NCI-H128 (cell line): ENCODE results near the gene MYH9.

Experiments used
- DNase-seq: peaks from one replicate; lab custom pipeline; 2025; ENCODE audit not compliant: unreplicated experiment; lab: John Stamatoyannopoulos, UW

The MYH9 gene

DNA sequence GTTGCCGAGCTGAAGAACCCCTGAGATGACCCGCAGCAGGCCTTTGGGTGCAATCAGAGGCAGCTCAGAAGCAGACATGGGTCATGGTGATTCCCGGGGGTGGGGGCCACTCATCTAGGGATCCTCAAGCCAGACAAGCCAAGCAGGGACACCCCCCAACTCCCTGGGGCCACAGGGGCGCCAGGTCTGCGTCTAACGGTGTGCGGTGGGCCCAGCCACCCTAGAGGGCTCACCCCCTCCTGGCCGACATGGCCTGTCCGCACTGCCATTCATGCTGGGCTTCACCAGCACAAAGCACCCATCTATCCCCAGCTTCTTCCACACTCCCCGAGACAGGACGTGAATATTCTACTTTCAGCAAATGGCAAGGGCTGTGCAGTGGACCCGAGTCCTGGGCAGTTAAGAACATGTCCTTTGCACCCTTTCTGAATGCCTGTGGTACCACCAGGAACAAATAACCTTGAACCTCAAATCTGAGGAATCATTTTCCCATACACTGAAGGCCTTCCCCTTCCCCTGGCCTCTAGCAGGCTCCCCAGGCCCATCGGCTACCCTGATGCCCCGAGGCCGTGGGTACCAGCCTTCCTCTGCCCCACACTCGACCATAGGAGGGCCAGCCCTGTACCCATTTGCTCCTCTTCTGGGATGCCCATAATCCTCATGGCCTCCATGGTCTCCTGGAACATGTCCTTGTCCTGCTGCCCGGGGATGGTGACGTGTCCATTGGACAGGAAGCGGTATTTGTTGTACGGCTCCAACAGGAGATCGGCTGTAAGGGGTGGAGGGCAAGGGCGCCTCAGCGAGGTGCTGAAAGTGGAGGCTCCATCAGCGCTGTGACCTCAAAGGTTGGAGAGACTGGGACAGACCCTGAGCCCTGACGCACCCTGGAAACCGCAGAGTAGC, 67.9 kb downstream of the MYH9 start:
- DNase-seq = no peak

- DNase-seq = no peak
Measured at GRCh38 chr22:36318442-36318841, 69.3 kb downstream of the MYH9 start.

GRCh38 chr22:36317658-36318271, 70.0 kb downstream of the MYH9 start:
- no peak for DNase-seq

DNA sequence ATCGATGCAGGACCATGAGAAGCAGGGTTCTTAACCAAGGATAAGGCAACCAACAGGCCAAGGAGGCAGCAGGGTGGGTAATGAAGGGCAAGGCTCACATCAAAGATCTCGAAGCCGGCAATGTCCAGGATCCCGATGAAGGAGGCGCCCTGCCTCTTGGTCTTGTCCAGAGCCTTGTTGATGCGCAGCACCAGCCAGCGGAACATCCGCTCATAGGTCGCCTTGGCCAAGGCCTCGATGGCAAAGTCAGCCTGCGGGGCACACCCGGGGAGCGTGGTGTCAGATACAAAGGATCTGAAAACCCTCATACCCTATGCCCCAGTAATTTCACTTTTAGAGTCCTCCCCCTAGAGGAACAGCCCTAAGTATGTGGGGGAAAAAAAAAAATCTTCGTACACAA, 71.3 kb downstream of the MYH9 start:
- DNase-seq = no peak

GRCh38 chr22:36315325-36315724, 72.4 kb downstream of the MYH9 start:
- DNase-seq = no peak

GRCh38 chr22:36311386-36312085, 76.2 kb downstream of the MYH9 start:
- no peak for DNase-seq

GRCh38 chr22:36308880-36309279, 78.9 kb downstream of the MYH9 start:
- no peak for DNase-seq

DNA sequence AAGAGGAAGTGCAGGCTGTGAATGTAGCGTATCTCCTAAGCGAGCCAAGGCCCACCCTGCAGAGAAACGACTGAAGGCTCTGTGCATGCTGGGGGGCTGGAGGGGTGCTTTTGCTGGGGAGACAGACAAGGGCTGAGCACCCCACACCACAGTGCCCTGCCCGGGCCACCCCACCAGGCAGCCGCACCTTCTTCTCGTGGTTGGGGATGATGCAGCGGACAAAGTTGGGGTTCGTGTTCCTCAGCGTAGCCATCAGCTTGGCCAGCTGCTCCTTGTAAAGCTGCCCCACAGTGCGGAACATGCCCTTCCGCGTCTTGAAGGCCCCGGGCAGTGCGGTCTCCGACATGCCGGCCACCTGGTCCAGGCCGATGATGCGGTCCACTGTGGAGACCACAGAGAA, 81.5 kb downstream of the MYH9 start:
- no peak for DNase-seq

- no peak for DNase-seq
Measured at GRCh38 chr22:36305813-36306212, 82.0 kb downstream of the MYH9 start.

GRCh38 chr22:36304429-36304828, 83.3 kb downstream of the MYH9 start:
- DNase-seq = no peak

GRCh38 chr22:36303874-36304273, 83.9 kb downstream of the MYH9 start:
- no peak for DNase-seq

- no peak for DNase-seq
Measured at GRCh38 chr22:36303115-36303467, 84.7 kb downstream of the MYH9 start.

DNA sequence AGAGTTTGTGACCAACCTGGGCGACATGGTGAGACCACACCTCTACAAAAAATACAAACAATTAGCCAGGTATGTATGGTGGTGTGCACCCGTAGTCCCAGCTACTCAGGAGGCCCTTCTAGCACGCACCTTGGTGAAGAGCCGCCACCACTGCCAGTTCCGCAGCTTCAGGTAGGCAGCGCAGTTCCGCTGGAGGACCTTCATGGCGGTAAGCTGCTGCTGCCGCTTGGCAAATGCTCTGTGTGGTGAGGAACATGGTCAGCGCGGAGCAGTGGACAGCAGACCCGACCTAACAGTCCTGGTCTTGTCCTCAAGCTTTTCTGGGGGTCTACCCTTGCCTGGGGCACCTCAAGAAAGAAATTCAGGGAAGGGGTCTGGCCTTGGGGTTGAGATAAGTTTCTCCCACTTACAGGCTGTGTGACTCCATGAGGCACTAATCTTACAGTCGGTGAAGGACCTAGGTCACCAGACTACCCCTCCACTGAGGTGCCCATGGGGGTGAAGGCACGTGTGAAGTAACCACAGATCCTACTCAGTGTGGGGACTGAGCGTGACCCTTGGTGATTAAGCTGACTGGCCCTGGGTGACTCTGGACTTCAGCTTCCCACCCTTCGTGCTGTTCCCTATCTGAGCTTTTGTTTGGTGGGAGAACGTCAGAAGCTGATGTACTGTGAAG, 85.2 kb downstream of the MYH9 start:
- no peak for DNase-seq

DNA sequence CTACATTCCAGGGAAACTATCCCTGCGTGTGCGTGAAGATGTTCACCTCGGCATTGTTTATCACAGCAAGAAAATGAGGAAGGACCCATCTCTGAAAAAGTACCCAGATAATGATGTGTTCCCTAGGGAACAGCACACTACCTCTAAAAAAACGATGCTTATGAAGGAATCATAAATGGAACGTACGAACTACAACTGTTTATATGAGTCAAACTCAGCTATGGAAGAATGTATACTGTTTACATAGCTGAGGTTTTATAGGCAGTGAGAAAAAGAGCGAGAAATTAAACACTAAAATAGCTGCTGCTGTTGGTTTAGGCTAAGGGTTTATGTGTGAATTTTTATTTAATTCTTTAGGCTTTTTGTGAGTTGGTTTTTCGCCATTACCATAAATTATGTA, 85.9 kb downstream of the MYH9 start:
- DNase-seq = no peak

DNA sequence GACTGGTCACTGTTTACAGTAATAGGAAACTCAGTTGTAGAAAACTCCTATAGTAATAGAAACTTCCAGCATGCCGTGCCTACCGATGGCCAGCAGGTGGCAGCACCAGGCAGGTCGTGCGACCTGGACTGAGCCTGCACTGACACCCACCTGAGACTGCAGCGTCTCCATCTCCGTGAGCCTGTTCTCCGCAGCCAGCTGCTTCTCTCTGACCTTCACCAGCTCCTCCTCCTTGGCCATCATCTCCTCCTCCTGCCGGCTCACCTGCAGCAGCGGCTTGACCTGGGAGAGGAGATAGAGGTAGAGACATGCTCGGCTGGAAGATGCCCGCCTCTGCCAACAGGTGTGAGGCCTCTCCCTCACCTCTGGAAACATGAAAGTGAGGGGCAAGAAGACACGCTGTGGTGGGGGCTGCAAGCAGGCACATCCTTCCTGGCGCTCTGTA, 86.4 kb downstream of the MYH9 start:
- no peak for DNase-seq

GRCh38 chr22:36300396-36301212, 87.2 kb downstream of the MYH9 start:
- DNase-seq = no peak

- no peak for DNase-seq
Measured at GRCh38 chr22:36299911-36300310, 87.9 kb downstream of the MYH9 start.

DNA sequence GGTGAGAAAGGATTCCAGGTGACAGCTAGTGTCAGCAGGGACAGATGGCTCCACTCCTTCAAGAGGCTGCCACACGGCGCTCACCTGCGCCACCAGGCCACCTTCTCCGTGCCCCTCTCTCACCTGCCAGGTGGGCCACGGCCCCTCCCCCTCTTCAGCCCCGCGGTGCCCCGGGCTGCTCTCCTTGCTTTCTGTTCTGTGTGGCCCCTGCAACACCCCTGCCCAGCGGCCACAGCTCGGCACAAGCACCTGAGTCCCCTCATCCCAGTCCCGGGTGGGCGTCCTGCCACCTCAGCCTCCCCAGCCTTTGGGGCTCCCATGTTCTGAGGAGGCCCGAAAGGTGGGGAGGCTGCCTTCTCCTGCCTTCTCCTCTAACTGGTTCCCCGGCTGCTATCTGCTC, 88.5 kb downstream of the MYH9 start:
- no peak for DNase-seq

GRCh38 chr22:36298601-36299000, 89.2 kb downstream of the MYH9 start:
- no peak for DNase-seq

GRCh38 chr22:36298118-36298517, 89.6 kb downstream of the MYH9 start:
- no peak for DNase-seq

GRCh38 chr22:36297568-36297967, 90.2 kb downstream of the MYH9 start:
- DNase-seq = no peak
